ENCODE measurements around the gene CAMK1D. TPM values are rescaled to one million over a fixed set of nuclear protein-coding genes. Genes with fewer than 3 reads are reported as not detected.
"Not testable (repeated sequence)": the region's sequence is repeated elsewhere in the genome, so short reads cannot be mapped to it uniquely, and the experiment has no call there.

Gene CAMK1D
- total RNA-seq, 3 donors from 2014 or later: 4.4 to 17.3 (median 5.2) TPM

GRCh38 chr10:12712293-12712983 lies 363.1 kb downstream of the CAMK1D start:
- intact Hi-C loops (cut with DNase I; ENCODE audit: low total_unique reads): no loop called here
- H3K27me3 ChIP-seq: no peaks in the 10 kb centered on the region
- TF ChIP-seq POLR2A (IDR thresholded peaks at IDR 0.05) (no peak), POLR2AphosphoS5 (IDR thresholded peaks at IDR 0.05) (no peak)
- TF ChIP-seq, protein P1, sequence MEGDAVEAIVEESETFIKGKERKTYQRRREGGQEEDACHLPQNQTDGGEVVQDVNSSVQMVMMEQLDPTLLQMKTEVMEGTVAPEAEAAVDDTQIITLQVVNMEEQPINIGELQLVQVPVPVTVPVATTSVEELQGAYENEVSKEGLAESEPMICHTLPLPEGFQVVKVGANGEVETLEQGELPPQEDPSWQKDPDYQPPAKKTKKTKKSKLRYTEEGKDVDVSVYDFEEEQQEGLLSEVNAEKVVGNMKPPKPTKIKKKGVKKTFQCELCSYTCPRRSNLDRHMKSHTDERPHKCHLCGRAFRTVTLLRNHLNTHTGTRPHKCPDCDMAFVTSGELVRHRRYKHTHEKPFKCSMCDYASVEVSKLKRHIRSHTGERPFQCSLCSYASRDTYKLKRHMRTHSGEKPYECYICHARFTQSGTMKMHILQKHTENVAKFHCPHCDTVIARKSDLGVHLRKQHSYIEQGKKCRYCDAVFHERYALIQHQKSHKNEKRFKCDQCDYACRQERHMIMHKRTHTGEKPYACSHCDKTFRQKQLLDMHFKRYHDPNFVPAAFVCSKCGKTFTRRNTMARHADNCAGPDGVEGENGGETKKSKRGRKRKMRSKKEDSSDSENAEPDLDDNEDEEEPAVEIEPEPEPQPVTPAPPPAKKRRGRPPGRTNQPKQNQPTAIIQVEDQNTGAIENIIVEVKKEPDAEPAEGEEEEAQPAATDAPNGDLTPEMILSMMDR (IDR thresholded peaks at IDR 0.05): no peak
- H3K4me1 ChIP-seq: no peaks in the 10 kb centered on the region
- H3K27ac ChIP-seq: no peak overlapping the region
- no peak for DNase-seq (ENCODE audit: low spot score in 2 of 2)
- no peaks in the 10 kb centered on the region for H3K36me3 ChIP-seq
- H3K9me3 ChIP-seq: no peaks in the 10 kb centered on the region
- H3K4me3 ChIP-seq: no peak overlapping the region

- H3K36me3 ChIP-seq; H3K4me1 ChIP-seq; H3K4me3 ChIP-seq; DNase-seq (ENCODE audit: low spot score in 2 of 2); H3K27me3 ChIP-seq; H3K27ac ChIP-seq; intact Hi-C loops (cut with DNase I; ENCODE audit: low total_unique reads); H3K9me3 ChIP-seq: not testable (repeated sequence)
Observed at GRCh38 chr10:12712984-12713316, 363.6 kb downstream of the CAMK1D start.

DNA sequence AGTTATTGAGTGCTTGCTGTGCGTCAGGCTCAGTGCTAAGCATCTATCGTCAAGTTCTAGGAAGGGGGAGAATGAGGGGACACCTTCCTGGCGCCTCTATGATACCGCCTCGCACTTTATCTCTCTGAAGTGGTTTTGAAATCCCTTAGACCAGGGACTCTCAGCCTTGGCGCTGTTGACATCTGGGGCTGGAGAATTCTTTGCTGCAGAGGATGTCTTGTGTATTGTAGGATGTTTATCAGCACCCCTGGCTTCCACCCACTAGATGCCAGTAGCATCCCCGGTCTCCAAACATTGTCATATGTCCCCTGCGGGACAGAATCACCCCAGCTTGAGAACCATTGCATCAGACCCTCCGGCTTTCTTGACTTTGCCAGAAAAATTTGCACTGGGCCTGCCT lies 366.7 kb downstream of the CAMK1D start:
- Histone ChIP-seq H3K4me1 (peaks cover 0 to 11% of the 10 kb centered on the region in 2 donors), H3K9me3 (no peaks in the 10 kb centered on the region), H3K36me3 (no peaks in the 10 kb centered on the region), H3K4me3 (no peak overlapping the region), H3K27ac (no peak overlapping the region), H3K27me3 (no peaks in the 10 kb centered on the region)
- TF ChIP-seq, protein P1 (IDR thresholded peaks at IDR 0.05): no peak
- no peak for TF ChIP-seq POLR2AphosphoS5 (IDR thresholded peaks at IDR 0.05)
- no peak for TF ChIP-seq POLR2A (IDR thresholded peaks at IDR 0.05)
- DNase-seq (ENCODE audit: low spot score in 2 of 2): no peak
- intact Hi-C loops (cut with DNase I; ENCODE audit: low total_unique reads): no loop called here

DNA sequence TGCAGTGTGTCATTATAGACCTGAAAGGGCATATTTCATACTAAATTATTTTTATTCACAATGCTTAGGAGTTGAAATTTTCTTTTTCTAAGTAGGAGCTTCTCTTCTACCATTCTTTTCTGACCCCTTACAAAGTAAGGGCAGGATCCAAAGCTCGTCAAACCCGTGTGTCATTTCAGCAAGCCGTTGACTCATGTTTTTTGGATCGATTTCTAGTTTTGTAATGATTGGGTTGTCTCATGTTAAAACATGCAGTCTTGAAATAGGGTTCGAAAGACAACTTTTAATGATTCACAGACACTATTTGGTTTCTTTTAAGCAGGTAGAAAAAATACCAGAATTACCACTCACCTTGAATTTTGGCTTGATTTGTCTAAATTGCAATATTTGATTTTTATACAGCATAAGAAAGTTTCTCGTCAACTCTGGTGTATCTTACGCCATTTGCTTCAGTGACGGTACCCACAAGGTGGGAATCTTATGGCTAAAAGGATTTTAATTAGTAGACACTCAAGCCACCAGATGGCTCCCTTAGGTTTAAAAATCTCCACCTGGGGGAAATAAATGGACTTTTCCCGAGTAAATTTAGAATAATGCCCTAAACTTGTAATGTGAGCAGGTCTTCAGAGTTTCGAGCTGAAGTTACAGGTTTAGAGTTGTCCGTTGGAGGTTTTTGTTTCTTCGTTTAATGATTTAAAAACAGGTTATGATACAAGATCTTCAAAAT lies 368.8 kb downstream of the CAMK1D start:
- TF ChIP-seq, protein P1 (IDR thresholded peaks at IDR 0.05): no peak
- Histone ChIP-seq H3K4me1 (peaks cover 0 to 11% of the 10 kb centered on the region in 2 donors), H3K9me3 (no peaks in the 10 kb centered on the region), H3K27ac (no peak overlapping the region), H3K36me3 (no peaks in the 10 kb centered on the region), H3K4me3 (no peak overlapping the region), H3K27me3 (no peaks in the 10 kb centered on the region)
- no peak for DNase-seq (ENCODE audit: low spot score in 2 of 2)
- intact Hi-C loops (cut with DNase I; ENCODE audit: low total_unique reads): no loop called here

- Histone ChIP-seq H3K4me3 (no peak overlapping the region), H3K36me3 (no peaks in the 10 kb centered on the region), H3K27me3 (no peaks in the 10 kb centered on the region), H3K27ac (no peak overlapping the region), H3K9me3 (no peaks in the 10 kb centered on the region), H3K4me1 (peaks cover 0 to 11% of the 10 kb centered on the region in 2 donors)
- intact Hi-C loops (cut with DNase I; ENCODE audit: low total_unique reads): no loop called here
- DNase-seq (ENCODE audit: low spot score in 2 of 2): no peak
- TF ChIP-seq POLR2A (IDR thresholded peaks at IDR 0.05) (no peak), POLR2AphosphoS5 (IDR thresholded peaks at IDR 0.05) (no peak)
- TF ChIP-seq, protein P1 (IDR thresholded peaks at IDR 0.05): no peak
Observed at GRCh38 chr10:12719365-12719764, 370.0 kb downstream of the CAMK1D start.

Measured in breast epithelium (tissue), 4 donors.